Spinal cord (tissue), 10 donors: ENCODE results near the gene RAET1E. TPM values are rescaled to one million over a fixed set of nuclear protein-coding genes. Genes with fewer than 3 reads are reported as not detected.
A peak's percentile ranks its signal among the peaks of the same experiment; 100 is the strongest.
"Not testable (repeated sequence)": the region's sequence is repeated elsewhere in the genome, so short reads cannot be mapped to it uniquely, and the experiment has no call there.

ENCODE experiments used
- DNase-seq, 6 donors: peaks; one replicate each; pipeline versions ENCODE4 v3.0.0 to v3.0.0-alpha.2; 2013 to 2015; ENCODE audit warnings: low spot score in 6 of 6, low read depth in 4 of 6
- H3K27ac ChIP-seq: one replicate; pipeline ENCODE4 v1.5.1; 2013; ENCODE audit warnings: low read depth, low read length, control low read depth
- H3K27me3 ChIP-seq: one replicate; pipeline ENCODE4 v1.6.1; 2013; ENCODE audit warnings: low read length; ENCODE audit not compliant: control insufficient read depth, insufficient read depth
- H3K36me3 ChIP-seq: one replicate; pipeline ENCODE4 v1.6.1; 2013; ENCODE audit warnings: low read length; ENCODE audit not compliant: control insufficient read depth, insufficient read depth
- H3K4me1 ChIP-seq: one replicate; pipeline ENCODE4 v1.6.1; 2013; ENCODE audit warnings: low read length; ENCODE audit not compliant: control insufficient read depth, insufficient read depth
- H3K4me3 ChIP-seq: one replicate; pipeline ENCODE4 v1.5.1; 2013; ENCODE audit warnings: low read depth, low read length, control low read depth
- H3K9me3 ChIP-seq: one replicate; pipeline ENCODE4 v1.6.1; 2013; ENCODE audit warnings: low read length; ENCODE audit not compliant: control insufficient read depth, insufficient read depth
- WGBS: methylation state at CpG from one replicate; pipeline ENCODE4 v1.1.5; 2013; ENCODE audit warnings: missing lambda C conversion rate; ENCODE audit not compliant: insufficient coverage; 5-methylcytosine and 5-hydroxymethylcytosine counted together
- polyA plus RNA-seq, 2 donors: library from polyadenylated mRNA; unstranded; fragments of 120-200 nt; gene quantifications; one replicate each; pipeline ENCODE4 v1.2.1, GENCODE V29; 2013; ENCODE audit not compliant: insufficient read length in 2 of 2
- total RNA-seq, 2 donors: library from RNA; depleted of rRNA in 1 of 2; stranded (reverse); fragments of 120-200 nt in 1 of 2; fragments of >200 nt in 1 of 2; gene quantifications; one replicate each; pipeline versions ENCODE4 v1.2.3 to v1.2.4, GENCODE V29; 2013 to 2014
- donor health status: healthy.

Gene RAET1E
- total and polyA plus RNA-seq, 4 donors = 0.32 to 1.0 TPM; not detected in 2

GRCh38 chr6:149939356-149939648 is 41.4 kb upstream of the RAET1E start:
- Histone ChIP-seq H3K27me3 (peaks cover 90% of the 10 kb centered on the region), H3K9me3 (no peaks in the 10 kb centered on the region), H3K36me3 (no peaks in the 10 kb centered on the region), H3K4me3 (no peak overlapping the region), H3K27ac (no peak overlapping the region), H3K4me1 (peaks cover 32% of the 10 kb centered on the region)
- 20% methylated on average over 5 of the region's 5 CpGs for WGBS
- DNase-seq = peak in 1 of 6 donors; percentile 23

GRCh38 chr6:149938571-149939355 is 40.9 kb upstream of the RAET1E start:
- no peak overlapping the region for H3K27ac ChIP-seq
- H3K36me3 ChIP-seq = no peaks in the 10 kb centered on the region
- no peak overlapping the region for H3K4me3 ChIP-seq
- WGBS = under 1% methylated on average over 54 of the region's 58 CpGs
- H3K9me3 ChIP-seq = no peaks in the 10 kb centered on the region
- H3K27me3 ChIP-seq = peaks cover 92% of the 10 kb centered on the region
- H3K4me1 ChIP-seq = peaks cover 32% of the 10 kb centered on the region
- DNase-seq = peak in 1 of 6 donors; percentile 35

- not testable (repeated sequence) for H3K9me3 ChIP-seq, H3K4me3 ChIP-seq, DNase-seq, H3K36me3 ChIP-seq, H3K27ac ChIP-seq
- WGBS = under 1% methylated on average over 15 of the region's 20 CpGs
- Histone ChIP-seq H3K4me1 (peaks cover 32% of the 10 kb centered on the region), H3K27me3 (peaks cover 95% of the 10 kb centered on the region)
Observed at GRCh38 chr6:149938013-149938570, 40.2 kb upstream of the RAET1E start.

GRCh38 chr6:149936743-149937142 is 38.8 kb upstream of the RAET1E start:
- DNase-seq = no peak
- peaks cover 23% of the 10 kb centered on the region for H3K4me1 ChIP-seq
- H3K9me3 ChIP-seq = no peaks in the 10 kb centered on the region
- H3K36me3 ChIP-seq = no peaks in the 10 kb centered on the region
- H3K27me3 ChIP-seq = peaks cover 86% of the 10 kb centered on the region
- no peak overlapping the region for H3K27ac ChIP-seq
- WGBS = no CpG with 5 or more reads among the region's 2 CpGs
- no peak overlapping the region for H3K4me3 ChIP-seq

- Histone ChIP-seq H3K36me3 (no peaks in the 10 kb centered on the region), H3K9me3 (no peaks in the 10 kb centered on the region), H3K4me3 (no peak overlapping the region), H3K4me1 (peaks cover 13% of the 10 kb centered on the region), H3K27ac (no peak overlapping the region), H3K27me3 (peaks cover 85% of the 10 kb centered on the region)
- WGBS = no CpG with 5 or more reads among the region's 2 CpGs
- DNase-seq = no peak
Observed at GRCh38 chr6:149935668-149936067, 37.8 kb upstream of the RAET1E start.

- 57% methylated on average over 1 of the region's 4 CpGs for WGBS
- Histone ChIP-seq H3K4me1 (peaks cover 11% of the 10 kb centered on the region), H3K4me3 (no peak overlapping the region), H3K36me3 (no peaks in the 10 kb centered on the region), H3K27me3 (peaks cover 83% of the 10 kb centered on the region), H3K27ac (no peak overlapping the region), H3K9me3 (no peaks in the 10 kb centered on the region)
- no peak for DNase-seq
Observed at GRCh38 chr6:149935246-149935645, 37.3 kb upstream of the RAET1E start.

- 57% methylated on average over 8 of the region's 11 CpGs for WGBS
Observed at GRCh38 chr6:149934249-149935156, 36.6 kb upstream of the RAET1E start.

GRCh38 chr6:149933461-149933860 is 35.5 kb upstream of the RAET1E start:
- Histone ChIP-seq H3K4me1 (peaks cover 4% of the 10 kb centered on the region), H3K27me3 (peaks cover 78% of the 10 kb centered on the region), H3K36me3 (no peaks in the 10 kb centered on the region), H3K27ac (no peak overlapping the region), H3K9me3 (no peaks in the 10 kb centered on the region), H3K4me3 (no peak overlapping the region)
- WGBS = 40% methylated on average over 3 of the region's 3 CpGs
- no peak for DNase-seq

More at GRCh38 chr6:149934249-149935156, 36.6 kb upstream of the RAET1E start:
- Histone ChIP-seq H3K27me3 (peaks cover 82% of the 10 kb centered on the region), H3K27ac (no peak overlapping the region), H3K36me3 (no peaks in the 10 kb centered on the region), H3K4me3 (no peak overlapping the region), H3K4me1 (peaks cover 11% of the 10 kb centered on the region), H3K9me3 (no peaks in the 10 kb centered on the region)
- peak in 4 of 6 donors; percentile 27 to 92 (median 70) for DNase-seq

GRCh38 chr6:149933036-149933435 is 35.1 kb upstream of the RAET1E start:
- H3K27me3 ChIP-seq = peaks cover 74% of the 10 kb centered on the region
- H3K9me3 ChIP-seq = no peaks in the 10 kb centered on the region
- no peak overlapping the region for H3K4me3 ChIP-seq
- H3K4me1 ChIP-seq = no peaks in the 10 kb centered on the region
- WGBS = 75% methylated on average over 2 of the region's 5 CpGs
- no peak overlapping the region for H3K27ac ChIP-seq
- H3K36me3 ChIP-seq = no peaks in the 10 kb centered on the region
- no peak for DNase-seq
